ENCODE measurements around the gene RAB21. TPM values are rescaled to one million over a fixed set of nuclear protein-coding genes. Genes with fewer than 3 reads are reported as not detected.
"Not testable (repeated sequence)": the region's sequence is repeated elsewhere in the genome, so short reads cannot be mapped to it uniquely, and the experiment has no call there.

RAB21 gene
- total RNA-seq, 1 donor from 2014 or later, result 9.9 TPM

DNA sequence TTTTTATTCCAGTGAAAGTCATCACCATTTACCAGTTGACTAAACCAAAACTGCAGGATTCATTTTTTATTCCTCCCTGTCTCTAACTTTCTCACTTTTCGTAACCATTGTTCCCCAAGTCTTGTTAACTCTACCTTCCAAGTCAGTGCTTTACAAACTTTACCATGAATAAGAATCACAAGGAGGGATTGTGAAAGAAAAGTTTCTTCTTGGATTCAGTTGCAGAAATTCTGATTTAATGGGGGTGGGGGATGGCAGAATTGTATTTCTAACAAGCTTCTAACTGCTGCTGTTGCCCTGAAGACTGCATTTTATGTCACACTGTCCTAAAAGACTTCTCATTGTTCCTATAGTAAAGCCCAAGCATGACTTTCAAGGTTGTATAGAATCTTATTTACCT lies 5.0 kb upstream of the RAB21 start:
- Histone ChIP-seq H3K9ac (ENCODE audit: low read depth in 1 of 3, low read length in 3 of 3) (no peak overlapping the region), H3K4me1 (ENCODE audit: control insufficient read depth in 3 of 3, insufficient read depth in 3 of 3, low read length in 3 of 3) (peaks cover 0 to 7% (median 6%) of the 10 kb centered on the region in 3 donors), H3K4me3 (ENCODE audit: low read length in 3 of 3) (no peak overlapping the region), H3K36me3 (ENCODE audit: control insufficient read depth in 3 of 3, insufficient read depth in 3 of 3, low read length in 3 of 3) (no peaks in the 10 kb centered on the region), H3K27ac (ENCODE audit: low read depth, low read length) (no peak overlapping the region), H3K9me3 (ENCODE audit: control insufficient read depth in 3 of 3, low read length in 3 of 3) (no peaks in the 10 kb centered on the region), H3K27me3 (ENCODE audit: control insufficient read depth in 3 of 3, insufficient read depth in 3 of 3, low read length in 3 of 3) (no peaks in the 10 kb centered on the region)

DNA sequence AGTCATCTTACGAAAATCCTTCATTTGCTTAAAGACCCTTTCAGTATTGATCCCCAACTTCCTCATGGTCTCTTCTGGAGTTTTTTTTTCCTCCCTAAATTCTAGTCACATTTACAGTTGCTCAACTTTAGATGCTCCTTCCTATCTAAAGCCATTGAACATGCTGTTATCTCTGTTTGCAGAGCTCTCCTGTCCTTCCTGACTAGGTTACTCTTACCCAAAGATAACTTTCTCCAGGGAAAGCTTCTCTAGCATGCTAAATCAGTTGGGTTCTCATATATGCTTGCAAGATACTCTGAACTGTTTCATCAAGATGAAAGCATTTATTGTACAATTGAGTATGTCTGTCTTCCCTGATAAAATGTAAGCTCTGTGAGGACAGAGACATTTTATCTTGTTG lies 1.8 kb upstream of the RAB21 start:
- H3K4me1 ChIP-seq (ENCODE audit: control insufficient read depth in 3 of 3, insufficient read depth in 3 of 3, low read length in 3 of 3), result peaks cover 0 to 16% (median 11%) of the 10 kb centered on the region in 3 donors
- H3K9ac ChIP-seq (ENCODE audit: low read depth in 1 of 3, low read length in 3 of 3), result no peak overlapping the region
- H3K27ac ChIP-seq (ENCODE audit: low read depth, low read length), result no peak overlapping the region
- no peaks in the 10 kb centered on the region for H3K36me3 ChIP-seq (ENCODE audit: control insufficient read depth in 3 of 3, insufficient read depth in 3 of 3, low read length in 3 of 3)
- H3K9me3 ChIP-seq (ENCODE audit: control insufficient read depth in 3 of 3, low read length in 3 of 3), result no peaks in the 10 kb centered on the region
- no peak overlapping the region for H3K4me3 ChIP-seq (ENCODE audit: low read length in 3 of 3)
- no peaks in the 10 kb centered on the region for H3K27me3 ChIP-seq (ENCODE audit: control insufficient read depth in 3 of 3, insufficient read depth in 3 of 3, low read length in 3 of 3)

DNA sequence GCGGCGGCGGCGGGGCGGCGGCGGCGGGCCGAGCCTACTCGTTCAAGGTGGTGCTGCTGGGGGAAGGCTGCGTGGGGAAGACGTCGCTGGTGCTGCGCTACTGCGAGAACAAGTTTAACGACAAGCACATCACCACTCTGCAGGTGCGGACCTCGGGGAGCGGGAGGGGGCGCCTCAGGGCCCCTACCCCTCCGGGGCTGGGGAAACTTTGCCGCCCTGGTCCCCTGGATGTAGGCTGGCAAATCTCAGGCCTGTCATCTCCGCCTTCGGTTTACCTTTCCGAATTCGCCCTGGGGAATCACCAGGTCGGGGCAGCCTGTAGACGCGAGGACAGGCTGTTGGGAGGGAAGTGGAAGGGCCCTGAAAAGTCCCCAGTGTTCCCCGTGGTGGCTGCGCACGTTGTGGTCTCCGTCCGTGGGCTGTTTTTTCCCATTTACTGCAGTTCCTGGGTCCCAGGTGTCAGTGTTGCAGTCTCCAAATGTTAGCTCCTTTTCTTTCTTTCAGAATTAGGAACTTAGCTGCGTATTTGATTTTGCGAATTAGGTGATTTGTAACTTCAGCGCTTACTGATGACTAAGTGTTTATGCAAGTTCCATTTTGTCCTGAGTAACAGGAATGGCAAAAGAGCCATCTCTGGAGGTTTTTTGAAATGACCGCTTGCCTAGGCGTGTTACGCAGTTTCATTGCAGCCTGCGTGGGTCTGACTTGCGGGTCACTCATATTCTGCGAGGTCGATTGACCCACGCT lies 656 bp downstream of the RAB21 start:
- peaks cover 12 to 17% (median 12%) of the 10 kb centered on the region in 3 donors for H3K36me3 ChIP-seq (ENCODE audit: control insufficient read depth in 3 of 3, insufficient read depth in 3 of 3, low read length in 3 of 3)
- peak overlapping the region; percentile 96 for H3K27ac ChIP-seq (ENCODE audit: low read depth, low read length)
- H3K4me3 ChIP-seq (ENCODE audit: low read length in 3 of 3), result peak overlapping the region; percentile 68 to 92 (median 79)
- H3K27me3 ChIP-seq (ENCODE audit: control insufficient read depth in 3 of 3, insufficient read depth in 3 of 3, low read length in 3 of 3), result no peaks in the 10 kb centered on the region
- peaks cover 3 to 6% (median 6%) of the 10 kb centered on the region in 3 donors for H3K9me3 ChIP-seq (ENCODE audit: control insufficient read depth in 3 of 3, low read length in 3 of 3)
- H3K9ac ChIP-seq (ENCODE audit: low read depth in 1 of 3, low read length in 3 of 3), result peak overlapping the region; percentile 93 to 96 (median 94)
- H3K4me1 ChIP-seq (ENCODE audit: control insufficient read depth in 3 of 3, insufficient read depth in 3 of 3, low read length in 3 of 3), result peaks cover 0 to 16% (median 11%) of the 10 kb centered on the region in 3 donors

- Histone ChIP-seq H3K9me3 (ENCODE audit: control insufficient read depth in 3 of 3, low read length in 3 of 3) (peaks cover 3 to 10% (median 6%) of the 10 kb centered on the region in 3 donors), H3K4me1 (ENCODE audit: control insufficient read depth in 3 of 3, insufficient read depth in 3 of 3, low read length in 3 of 3) (peaks cover 0 to 16% (median 11%) of the 10 kb centered on the region in 3 donors), H3K27ac (ENCODE audit: low read depth, low read length) (peak overlapping the region; percentile 96), H3K27me3 (ENCODE audit: control insufficient read depth in 3 of 3, insufficient read depth in 3 of 3, low read length in 3 of 3) (no peaks in the 10 kb centered on the region), H3K9ac (ENCODE audit: low read depth in 1 of 3, low read length in 3 of 3) (peak overlapping the region; percentile 93 to 96 (median 94)), H3K36me3 (ENCODE audit: control insufficient read depth in 3 of 3, insufficient read depth in 3 of 3, low read length in 3 of 3) (peaks cover 12 to 17% (median 17%) of the 10 kb centered on the region in 3 donors), H3K4me3 (ENCODE audit: low read length in 3 of 3) (peak overlapping the region; percentile 68 to 92 (median 79))
Measured at GRCh38 chr12:71756054-71756690, 1.5 kb downstream of the RAB21 start.

GRCh38 chr12:71759941-71760340 lies 5.3 kb downstream of the RAB21 start:
- Histone ChIP-seq H3K36me3 (ENCODE audit: control insufficient read depth in 3 of 3, insufficient read depth in 3 of 3, low read length in 3 of 3) (peaks cover 12 to 17% (median 17%) of the 10 kb centered on the region in 3 donors), H3K4me1 (ENCODE audit: control insufficient read depth in 3 of 3, insufficient read depth in 3 of 3, low read length in 3 of 3) (peaks cover 0 to 19% (median 9%) of the 10 kb centered on the region in 3 donors), H3K9ac (ENCODE audit: low read depth in 1 of 3, low read length in 3 of 3) (no peak overlapping the region), H3K27ac (ENCODE audit: low read depth, low read length) (no peak overlapping the region), H3K4me3 (ENCODE audit: low read length in 3 of 3) (no peak overlapping the region), H3K27me3 (ENCODE audit: control insufficient read depth in 3 of 3, insufficient read depth in 3 of 3, low read length in 3 of 3) (no peaks in the 10 kb centered on the region), H3K9me3 (ENCODE audit: control insufficient read depth in 3 of 3, low read length in 3 of 3) (peaks cover 3 to 10% (median 6%) of the 10 kb centered on the region in 3 donors)

DNA sequence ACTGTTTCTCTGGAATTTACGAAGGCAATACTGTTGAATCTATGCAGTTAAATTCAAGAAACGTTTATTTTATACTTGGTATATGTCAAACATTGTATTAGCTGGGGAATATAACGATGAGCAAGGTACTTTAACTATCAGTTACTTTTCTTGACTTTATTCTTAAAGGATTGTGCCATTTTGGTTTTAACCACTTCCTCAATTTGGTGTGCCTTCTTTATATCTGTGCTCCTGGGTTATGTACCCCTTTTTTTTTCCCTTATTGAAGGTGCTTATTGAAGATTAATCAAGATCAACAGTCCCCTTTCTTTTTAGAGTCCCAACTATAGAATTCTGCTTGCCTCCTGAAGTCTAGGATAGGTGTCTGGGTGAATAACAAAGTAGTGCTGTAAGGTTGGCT lies 5.8 kb downstream of the RAB21 start:
- H3K4me1 ChIP-seq (ENCODE audit: control insufficient read depth in 3 of 3, insufficient read depth in 3 of 3, low read length in 3 of 3), result peaks cover 0 to 19% (median 9%) of the 10 kb centered on the region in 3 donors
- H3K9me3 ChIP-seq (ENCODE audit: control insufficient read depth in 3 of 3, low read length in 3 of 3), result peaks cover 3 to 10% (median 6%) of the 10 kb centered on the region in 3 donors
- no peak overlapping the region for H3K4me3 ChIP-seq (ENCODE audit: low read length in 3 of 3)
- no peak overlapping the region for H3K27ac ChIP-seq (ENCODE audit: low read depth, low read length)
- H3K9ac ChIP-seq (ENCODE audit: low read depth in 1 of 3, low read length in 3 of 3), result no peak overlapping the region
- no peaks in the 10 kb centered on the region for H3K27me3 ChIP-seq (ENCODE audit: control insufficient read depth in 3 of 3, insufficient read depth in 3 of 3, low read length in 3 of 3)
- peaks cover 12 to 17% (median 17%) of the 10 kb centered on the region in 3 donors for H3K36me3 ChIP-seq (ENCODE audit: control insufficient read depth in 3 of 3, insufficient read depth in 3 of 3, low read length in 3 of 3)

- peaks cover 2 to 12% (median 4%) of the 10 kb centered on the region in 3 donors for H3K4me1 ChIP-seq (ENCODE audit: control insufficient read depth in 3 of 3, insufficient read depth in 3 of 3, low read length in 3 of 3)
- H3K27ac ChIP-seq (ENCODE audit: low read depth, low read length); H3K27me3 ChIP-seq (ENCODE audit: control insufficient read depth in 3 of 3, insufficient read depth in 3 of 3, low read length in 3 of 3); H3K4me3 ChIP-seq (ENCODE audit: low read length in 3 of 3); H3K9me3 ChIP-seq (ENCODE audit: control insufficient read depth in 3 of 3, low read length in 3 of 3); H3K9ac ChIP-seq (ENCODE audit: low read depth in 1 of 3, low read length in 3 of 3): not testable (repeated sequence)
- peaks cover 12 to 17% (median 17%) of the 10 kb centered on the region in 3 donors for H3K36me3 ChIP-seq (ENCODE audit: control insufficient read depth in 3 of 3, insufficient read depth in 3 of 3, low read length in 3 of 3)
Measured at GRCh38 chr12:71761354-71761753, 6.7 kb downstream of the RAB21 start.

DNA sequence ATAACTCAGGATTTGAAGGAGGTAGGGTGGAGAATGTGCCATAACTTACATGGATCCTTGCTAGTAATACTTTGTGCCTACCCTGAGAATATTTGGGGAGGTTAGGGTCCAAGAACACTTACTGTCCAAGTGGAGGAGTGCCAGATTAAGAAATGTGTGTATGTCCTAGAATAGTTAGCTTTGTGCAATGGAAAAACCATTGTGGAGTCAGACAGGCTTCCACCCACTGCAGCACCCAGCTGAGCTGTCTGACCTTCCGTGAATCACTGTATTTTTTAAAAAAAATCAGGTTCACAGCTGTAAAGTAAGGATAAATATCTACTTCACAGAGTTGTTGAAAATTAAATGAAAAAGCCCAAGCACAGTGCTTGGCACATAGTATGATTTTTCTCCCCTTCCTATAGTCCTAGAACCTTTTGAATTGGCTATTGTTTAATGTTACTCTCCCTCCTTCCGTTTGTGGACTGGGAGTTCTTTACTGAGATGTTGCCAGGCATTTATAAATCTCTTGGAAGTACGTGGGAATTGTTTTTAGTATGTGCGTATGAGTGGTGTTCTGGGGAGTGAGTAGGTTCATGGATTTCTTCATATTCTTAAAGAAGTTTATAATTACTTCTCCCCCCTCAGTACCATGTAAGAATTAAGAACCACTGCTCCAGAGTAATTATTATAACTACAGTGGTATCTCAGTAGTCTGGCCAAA lies 9.2 kb downstream of the RAB21 start:
- peaks cover 7 to 12% (median 10%) of the 10 kb centered on the region in 3 donors for H3K36me3 ChIP-seq (ENCODE audit: control insufficient read depth in 3 of 3, insufficient read depth in 3 of 3, low read length in 3 of 3)
- H3K27me3 ChIP-seq (ENCODE audit: control insufficient read depth in 3 of 3, insufficient read depth in 3 of 3, low read length in 3 of 3), result no peaks in the 10 kb centered on the region
- H3K27ac ChIP-seq (ENCODE audit: low read depth, low read length), result no peak overlapping the region
- H3K9me3 ChIP-seq (ENCODE audit: control insufficient read depth in 3 of 3, low read length in 3 of 3), result peaks cover 0 to 10% (median 6%) of the 10 kb centered on the region in 3 donors
- H3K4me3 ChIP-seq (ENCODE audit: low read length in 3 of 3), result no peak overlapping the region
- H3K4me1 ChIP-seq (ENCODE audit: control insufficient read depth in 3 of 3, insufficient read depth in 3 of 3, low read length in 3 of 3), result peaks cover 6 to 13% (median 8%) of the 10 kb centered on the region in 3 donors
- H3K9ac ChIP-seq (ENCODE audit: low read depth in 1 of 3, low read length in 3 of 3), result no peak overlapping the region

DNA sequence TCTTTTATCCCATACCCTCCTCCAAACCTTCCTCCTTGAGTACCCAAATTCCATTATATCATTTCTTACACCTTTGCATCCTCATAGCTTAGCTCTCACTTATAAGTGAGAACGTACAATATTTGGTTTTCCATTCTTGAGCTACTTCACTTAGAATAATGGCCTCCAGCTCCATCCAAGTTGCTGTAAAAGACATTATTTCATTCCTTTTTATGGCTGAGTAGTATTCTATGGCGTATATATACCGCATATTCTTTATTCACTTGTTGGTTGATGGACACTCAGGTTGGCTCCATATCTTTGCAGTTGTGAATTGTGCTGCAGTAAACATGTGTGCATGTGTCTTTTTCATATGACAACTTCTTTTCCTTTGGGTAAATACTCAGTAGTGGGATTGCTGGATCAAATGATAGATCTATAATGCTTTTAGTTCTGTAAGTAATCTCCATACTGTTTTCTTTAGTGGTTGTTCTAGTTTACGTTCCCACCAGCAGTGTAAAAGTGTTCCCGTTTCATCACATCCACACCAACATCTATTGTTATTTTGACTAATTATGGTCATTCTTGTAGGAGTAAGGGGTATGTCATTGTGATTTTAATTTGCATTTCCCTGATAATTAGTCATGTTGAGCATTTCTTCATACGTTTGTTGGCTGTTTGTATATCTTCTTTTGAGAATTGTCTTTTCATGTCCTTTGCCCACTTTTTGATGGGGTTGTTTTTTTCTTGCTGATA lies 10.1 kb downstream of the RAB21 start:
- H3K27me3 ChIP-seq (ENCODE audit: control insufficient read depth in 3 of 3, insufficient read depth in 3 of 3, low read length in 3 of 3), result no peaks in the 10 kb centered on the region
- H3K4me3 ChIP-seq (ENCODE audit: low read length in 3 of 3), result no peak overlapping the region
- no peak overlapping the region for H3K9ac ChIP-seq (ENCODE audit: low read depth in 1 of 3, low read length in 3 of 3)
- H3K27ac ChIP-seq (ENCODE audit: low read depth, low read length), result no peak overlapping the region
- peaks cover 0 to 4% (median under 1%) of the 10 kb centered on the region in 3 donors for H3K9me3 ChIP-seq (ENCODE audit: control insufficient read depth in 3 of 3, low read length in 3 of 3)
- H3K36me3 ChIP-seq (ENCODE audit: control insufficient read depth in 3 of 3, insufficient read depth in 3 of 3, low read length in 3 of 3), result peaks cover 0 to 6% (median 2%) of the 10 kb centered on the region in 3 donors
- H3K4me1 ChIP-seq (ENCODE audit: control insufficient read depth in 3 of 3, insufficient read depth in 3 of 3, low read length in 3 of 3), result peaks cover 6 to 15% (median 9%) of the 10 kb centered on the region in 3 donors
